B cell (primary cell): ENCODE measurements around the gene NOX1. TPM values are rescaled to one million over a fixed set of nuclear protein-coding genes. Genes with fewer than 3 reads are reported as not detected.

Experiments
- ATAC-seq: fragments of 200-7000 bp; cut with Tn5 transposase; one replicate; pipeline ENCODE4 v1.10.0; 2021; ENCODE audit warnings: low read depth, mild to moderate bottlenecking, moderate number of reproducible peaks, moderate library complexity
- CTCF ChIA-PET: fragments of 350-600 bp; sonication (Branson Sonifier 250); formaldehyde crosslinking; loops from one replicate; lab custom pipeline; 2021; ENCODE audit warnings: antibody characterized with exemption, inconsistent platforms; lab: Charles Lee
- POLR2A ChIA-PET: fragments of 350-600 bp; sonication (Branson Sonifier 250); formaldehyde crosslinking; loops from one replicate; lab custom pipeline; 2021; ENCODE audit warnings: antibody characterized with exemption; lab: Charles Lee
- DNase-seq: peaks from one replicate; pipeline ENCODE4 v3.0.0; 2013
- H2AFZ ChIP-seq: 2 replicates; pipeline ENCODE4 v1.6.1; 2012; ENCODE audit warnings: mild to moderate bottlenecking, low read depth, low read length; ENCODE audit not compliant: insufficient read depth, poor library complexity, severe bottlenecking
- H3K27ac ChIP-seq, 2 donors: 1 replicate in 1 of 2; 2 replicates in 1 of 2; pipeline ENCODE4 v1.5.1; 2012 to 2013; ENCODE audit warnings: low read length in 2 of 2, mild to moderate bottlenecking in 2 of 2, moderate library complexity in 1 of 2
- H3K27me3 ChIP-seq, 4 experiments: fragments of 200-600 bp in 1 of 4; sonication (generic) in 1 of 4; replicated peaks in 1 of 4; 1 replicate in 2 of 4; 2 replicates in 2 of 4; pipeline versions ENCODE4 v1.6.1 to v1.7.0; 2013 to 2016; ENCODE audit warnings: low read length in 3 of 4, mild to moderate bottlenecking in 2 of 4, mixed read lengths in 1 of 4, moderate library complexity in 1 of 4; ENCODE audit not compliant: insufficient read depth in 4 of 4, control insufficient read depth in 3 of 4; ENCODE audit errors: control extremely low read depth in 1 of 4
- H3K36me3 ChIP-seq, 2 experiments: replicated peaks in 1 of 2; 1 replicate in 1 of 2; 2 replicates in 1 of 2; pipeline versions ENCODE4 v1.6.1 to v1.7.1; 2013; ENCODE audit warnings: low read length in 1 of 2; ENCODE audit not compliant: insufficient read depth in 2 of 2, control insufficient read depth in 1 of 2; ENCODE audit errors: control extremely low read depth in 1 of 2, extremely low read depth in 1 of 2
- H3K4me1 ChIP-seq, 2 donors: fragments of 200-600 bp in 1 of 2; sonication (generic) in 1 of 2; 1 replicate in 1 of 2; 2 replicates in 1 of 2; pipeline versions ENCODE4 v1.5.1 to v1.6.1; 2013 to 2017; ENCODE audit warnings: low read length in 2 of 2; ENCODE audit not compliant: control insufficient read depth in 2 of 2, insufficient read depth in 2 of 2
- H3K4me2 ChIP-seq: replicated peaks from 2 replicates; pipeline ENCODE3; 2012; ENCODE audit warnings: mild to moderate bottlenecking, low read depth, low read length; ENCODE audit not compliant: poor library complexity, severe bottlenecking
- H3K4me3 ChIP-seq, 5 experiments: fragments of 200-600 bp in 1 of 5; sonication (generic) in 1 of 5; 1 replicate in 3 of 5; 2 replicates in 2 of 5; pipeline versions ENCODE4 v1.5.1 to v1.7.0; 2011 to 2016; ENCODE audit warnings: low read length in 4 of 5, mild to moderate bottlenecking in 4 of 5, low read depth in 2 of 5, control low read depth in 1 of 5, moderate library complexity in 1 of 5; ENCODE audit not compliant: insufficient read depth in 1 of 5; ENCODE audit errors: control extremely low read depth in 1 of 5, extremely low read depth in 1 of 5
- H3K79me2 ChIP-seq: fragments of 200-600 bp; sonication (generic); one replicate; pipeline ENCODE4 v1.6.0; 2016; ENCODE audit warnings: low read length; ENCODE audit not compliant: control insufficient read depth, insufficient read depth
- H3K9ac ChIP-seq: fragments of 200-600 bp; sonication (generic); 2 replicates; pipeline ENCODE4 v1.6.1; 2017; ENCODE audit warnings: mild to moderate bottlenecking, low read length, moderate library complexity
- H3K9me3 ChIP-seq, 3 donors: one replicate each; pipeline versions ENCODE4 v1.6.1 to v1.7.1; 2013; ENCODE audit warnings: low read length in 2 of 3; ENCODE audit not compliant: control insufficient read depth in 2 of 3, insufficient read depth in 1 of 3; ENCODE audit errors: control extremely low read depth in 1 of 3
- H4K20me1 ChIP-seq: 2 replicates; pipeline ENCODE4 v1.6.0; 2012; ENCODE audit warnings: mild to moderate bottlenecking, low read length; ENCODE audit not compliant: insufficient read depth, control insufficient read depth, poor library complexity, severe bottlenecking
- H3K27ac Mint-ChIP-seq: one replicate; pipeline ENCODE4 v1.8.0; 2021; ENCODE audit warnings: mixed read lengths
- H3K27me3 Mint-ChIP-seq: one replicate; pipeline ENCODE4 v1.8.0; 2021; ENCODE audit warnings: mixed read lengths
- H3K4me1 Mint-ChIP-seq: one replicate; pipeline ENCODE4 v1.8.0; 2021; ENCODE audit warnings: mixed read lengths
- H3K4me3 Mint-ChIP-seq: one replicate; pipeline ENCODE4 v1.8.0; 2021; ENCODE audit warnings: mixed read lengths
- H3K9me3 Mint-ChIP-seq: one replicate; pipeline ENCODE4 v1.8.0; 2022; ENCODE audit warnings: mixed read lengths; ENCODE audit not compliant: insufficient read depth
- CTCF ChIP-seq: fragments of 200-600 bp; IDR thresholded peaks from one replicate; pipeline ENCODE4 v1.8.0; 2022; ENCODE audit warnings: antibody characterized with exemption, mild to moderate bottlenecking
- EZH2 ChIP-seq: IDR thresholded peaks from 2 replicates; pipeline ENCODE4 v1.6.1; 2012; ENCODE audit warnings: borderline replicate concordance, low read depth, mild to moderate bottlenecking, moderate library complexity, low read length; ENCODE audit not compliant: insufficient read depth, poor library complexity, severe bottlenecking
- WGBS: methylation state at CpG from one replicate; pipeline ENCODE4 v1.1.5; 2013; ENCODE audit warnings: missing lambda C conversion rate; ENCODE audit not compliant: insufficient coverage; 5-methylcytosine and 5-hydroxymethylcytosine counted together
- intact Hi-C: fragments of 100-400 bp; cut with micrococcal nuclease; formaldehyde crosslinking; loops from one replicate; pipeline ENCODE4 v1.10.0; 2022
- polyA plus RNA-seq: library from polyadenylated mRNA; depleted of rRNA; stranded (reverse); fragments of >200 nt; gene quantifications from 2 replicates; pipeline ENCODE4 v1.2.3, GENCODE V29; 2012
- total RNA-seq, 2 donors: library from RNA; stranded (reverse); fragments of 120-200 nt in 1 of 2; gene quantifications; 1 replicate in 1 of 2; 2 replicates in 1 of 2; pipeline versions ENCODE4 v1.2.3 to v1.2.4, GENCODE V29; 2013 to 2022

Gene NOX1
- total and polyA plus RNA-seq, 2 donors (not counting 1 experiment from before 2014, with no cell fraction given) = 0.13 TPM; not detected in 1

GRCh38 chrX:100852810-100853209, 21.3 kb downstream of the NOX1 start:
- CTCF ChIA-PET = no interaction called here
- Mint-ChIP-seq H3K9me3 (no peaks in the 10 kb centered on the region), H3K27me3 (no peaks in the 10 kb centered on the region), H3K4me1 (peaks cover 5% of the 10 kb centered on the region), H3K27ac (no peak overlapping the region), H3K4me3 (no peak overlapping the region)
- no peak overlapping the region for H3K4me2 ChIP-seq
- H3K4me1 ChIP-seq = peaks cover 0 to 7% of the 10 kb centered on the region in 2 donors
- POLR2A ChIA-PET = no interaction called here
- intact Hi-C loops = no loop called here
- no peak overlapping the region for H3K27ac ChIP-seq
- no peaks in the 10 kb centered on the region for H3K27me3 ChIP-seq
- H3K79me2 ChIP-seq = no peaks in the 10 kb centered on the region
- H4K20me1 ChIP-seq = no peaks in the 10 kb centered on the region
- no CpG with 5 or more reads among the region's 2 CpGs for WGBS
- DNase-seq (no peak), ATAC-seq (no peak)
- TF ChIP-seq EZH2 (no peak), CTCF (no peak)
- no peaks in the 10 kb centered on the region for H3K9me3 ChIP-seq
- H3K36me3 ChIP-seq = no peaks in the 10 kb centered on the region
- H2AFZ ChIP-seq = no peak overlapping the region
- H3K4me3 ChIP-seq = no peak overlapping the region
- no peak overlapping the region for H3K9ac ChIP-seq

DNA sequence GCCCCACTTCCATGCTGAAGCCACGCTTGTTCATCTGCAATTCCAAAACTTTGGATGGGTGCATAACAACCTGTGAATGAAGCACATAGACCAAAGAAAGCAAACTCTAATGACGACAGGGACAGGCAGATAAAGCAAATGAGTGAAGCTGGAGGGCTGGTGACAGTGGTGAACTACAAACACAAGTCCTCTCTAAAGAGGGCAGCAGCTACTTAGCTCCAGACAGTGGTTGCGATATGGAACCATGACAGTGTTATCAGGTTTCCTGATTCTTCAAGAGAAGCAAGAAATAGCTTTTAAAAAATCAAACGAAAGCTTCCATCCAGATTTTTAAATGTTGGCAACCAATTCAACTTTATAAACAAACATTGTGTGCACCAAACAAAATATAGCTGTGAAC, 23.8 kb downstream of the NOX1 start:
- no peaks in the 10 kb centered on the region for H3K36me3 ChIP-seq
- no peak for DNase-seq
- H3K27me3 Mint-ChIP-seq = no peaks in the 10 kb centered on the region
- no peaks in the 10 kb centered on the region for H3K79me2 ChIP-seq
- ChIA-PET CTCF (no interaction called here), POLR2A (no interaction called here)
- intact Hi-C loops = no loop called here
- no peak overlapping the region for H3K4me3 ChIP-seq
- no peaks in the 10 kb centered on the region for H4K20me1 ChIP-seq
- no peak overlapping the region for H3K27ac ChIP-seq
- H3K27ac Mint-ChIP-seq = no peak overlapping the region
- no peaks in the 10 kb centered on the region for H3K27me3 ChIP-seq
- H2AFZ ChIP-seq = no peak overlapping the region
- H3K4me3 Mint-ChIP-seq = no peak overlapping the region
- no peaks in the 10 kb centered on the region for H3K9me3 ChIP-seq
- H3K9ac ChIP-seq = no peak overlapping the region
- H3K4me2 ChIP-seq = no peak overlapping the region
- ATAC-seq = no peak
- WGBS = 100% methylated on average over 2 of the region's 4 CpGs
- no peak for TF ChIP-seq EZH2
- no peak for TF ChIP-seq CTCF
- H3K9me3 Mint-ChIP-seq = no peaks in the 10 kb centered on the region
- peaks cover 5% of the 10 kb centered on the region for H3K4me1 Mint-ChIP-seq
- H3K4me1 ChIP-seq = peaks cover 0 to 7% of the 10 kb centered on the region in 2 donors
